RWPE1 (cell line): ENCODE data around the gene CORO7.

ENCODE experiments used
- CTCF ChIA-PET: fragments of 350-600 bp; sonication (Branson Sonifier 250); formaldehyde crosslinking; extraction: SDS; loops from one replicate; lab custom pipeline; 2021; lab: Yijun Ruan, JAX
- POLR2A ChIA-PET: fragments of 400-600 bp; formaldehyde crosslinking; extraction: SDS; loops from one replicate; lab custom pipeline; 2020; ENCODE audit warnings: antibody characterized with exemption; ENCODE audit not compliant: low non-redundant PET; lab: Yijun Ruan, JAX
- DNase-seq: peaks from one replicate; pipeline ENCODE4 v3.0.0; 2012; ENCODE audit warnings: low spot score
- H3K27ac ChIP-seq: fragments of 450-650 bp; 2 replicates; pipeline ENCODE4 v1.5.1; 2017
- TF ChIP-seq, protein P1 (sequence below): fragments of 450-650 bp; conservative IDR thresholded peaks from 2 replicates; pipeline ENCODE4 v1.5.1; 2017; ENCODE audit warnings: low read depth, mild to moderate bottlenecking

CORO7 gene

DNA sequence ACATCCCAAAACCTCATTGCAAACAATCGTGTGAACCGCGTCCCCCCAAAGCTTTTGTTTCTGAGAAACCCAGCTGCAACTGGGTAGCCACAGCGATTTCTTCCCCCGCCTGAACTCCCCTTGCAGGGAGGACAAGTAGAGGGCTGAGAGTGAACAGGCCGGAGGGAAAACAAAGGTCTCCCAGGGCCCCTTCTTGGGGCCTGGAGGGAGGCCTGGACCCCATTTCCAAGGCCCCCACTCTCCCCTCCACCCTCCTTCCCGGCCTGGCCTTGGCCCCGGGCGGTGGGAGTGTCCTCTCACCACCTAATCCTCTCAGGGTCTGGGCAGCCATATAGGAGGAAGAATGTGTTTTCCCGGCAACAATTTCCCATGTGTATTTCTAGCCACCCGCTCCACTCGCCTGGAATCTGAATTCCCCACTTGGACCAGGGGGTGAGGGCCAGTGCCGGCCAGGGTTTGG, 97.9 kb downstream of the CORO7 start:
- ChIA-PET CTCF (interaction anchor here (0.7 kb wide), 1 partner anchor 75 kb away, joined by 3 read pairs; no protein-coding TSS in a partner anchor), POLR2A (no interaction called here)
- H3K27ac ChIP-seq, result peak overlapping the region; percentile 97
- DNase-seq, result no peak
- TF ChIP-seq, protein P1, sequence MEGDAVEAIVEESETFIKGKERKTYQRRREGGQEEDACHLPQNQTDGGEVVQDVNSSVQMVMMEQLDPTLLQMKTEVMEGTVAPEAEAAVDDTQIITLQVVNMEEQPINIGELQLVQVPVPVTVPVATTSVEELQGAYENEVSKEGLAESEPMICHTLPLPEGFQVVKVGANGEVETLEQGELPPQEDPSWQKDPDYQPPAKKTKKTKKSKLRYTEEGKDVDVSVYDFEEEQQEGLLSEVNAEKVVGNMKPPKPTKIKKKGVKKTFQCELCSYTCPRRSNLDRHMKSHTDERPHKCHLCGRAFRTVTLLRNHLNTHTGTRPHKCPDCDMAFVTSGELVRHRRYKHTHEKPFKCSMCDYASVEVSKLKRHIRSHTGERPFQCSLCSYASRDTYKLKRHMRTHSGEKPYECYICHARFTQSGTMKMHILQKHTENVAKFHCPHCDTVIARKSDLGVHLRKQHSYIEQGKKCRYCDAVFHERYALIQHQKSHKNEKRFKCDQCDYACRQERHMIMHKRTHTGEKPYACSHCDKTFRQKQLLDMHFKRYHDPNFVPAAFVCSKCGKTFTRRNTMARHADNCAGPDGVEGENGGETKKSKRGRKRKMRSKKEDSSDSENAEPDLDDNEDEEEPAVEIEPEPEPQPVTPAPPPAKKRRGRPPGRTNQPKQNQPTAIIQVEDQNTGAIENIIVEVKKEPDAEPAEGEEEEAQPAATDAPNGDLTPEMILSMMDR, result no peak

DNA sequence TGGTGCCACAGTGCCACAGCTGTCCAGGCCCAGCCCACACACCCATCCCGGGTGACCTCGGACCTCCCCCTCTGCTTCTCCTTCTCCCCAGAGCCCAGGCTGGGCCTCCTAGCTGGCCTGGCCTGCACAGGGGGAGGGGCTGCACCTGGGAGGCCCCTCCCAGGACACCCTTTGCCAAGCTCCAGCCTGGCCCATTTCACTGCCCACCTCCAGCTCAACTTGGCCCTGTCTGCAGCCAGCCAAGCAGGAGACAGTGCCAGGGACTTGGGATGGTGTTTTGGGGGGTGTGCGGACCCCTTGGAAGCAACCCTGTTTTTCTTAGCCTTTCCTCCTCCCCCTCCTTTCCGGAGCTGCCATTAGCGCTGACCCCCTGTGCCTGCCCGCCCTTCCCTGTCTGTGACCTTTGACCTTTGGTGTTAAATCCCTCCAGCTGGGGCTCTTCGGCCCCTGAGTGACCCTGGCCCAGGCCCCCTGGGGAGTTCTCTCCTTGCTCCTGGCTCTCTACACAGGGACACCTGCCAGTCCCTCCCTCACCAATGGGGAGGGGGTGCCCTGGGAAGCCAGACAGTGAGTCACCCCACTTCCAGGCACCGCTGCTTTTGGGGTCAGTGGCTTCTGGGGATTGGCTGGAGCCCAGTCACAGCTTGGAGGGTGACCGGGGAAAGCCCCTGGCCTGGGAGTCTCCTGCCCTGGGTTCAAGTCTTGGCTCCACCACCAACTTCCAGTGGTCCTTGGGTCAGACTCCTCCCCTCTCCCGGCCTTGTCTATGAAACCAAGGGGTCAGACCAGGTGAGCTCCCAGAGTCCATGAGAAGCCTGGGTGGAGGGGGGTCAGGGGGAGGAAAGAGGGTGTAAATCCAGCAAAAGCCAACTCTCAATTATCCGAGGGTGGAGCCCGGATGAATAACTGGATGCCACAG, 98.6 kb downstream of the CORO7 start:
- TF ChIP-seq, protein P1, result no peak
- no peak for DNase-seq
- POLR2A ChIA-PET, result no interaction called here
- H3K27ac ChIP-seq, result peak overlapping the region; percentile 97
- CTCF ChIA-PET, result interaction anchor here (0.6 to 1.5 kb wide), 5 partner anchors 29 to 231 kb away, joined by 3 to 5 read pairs (median 3); no protein-coding TSS in a partner anchor

DNA sequence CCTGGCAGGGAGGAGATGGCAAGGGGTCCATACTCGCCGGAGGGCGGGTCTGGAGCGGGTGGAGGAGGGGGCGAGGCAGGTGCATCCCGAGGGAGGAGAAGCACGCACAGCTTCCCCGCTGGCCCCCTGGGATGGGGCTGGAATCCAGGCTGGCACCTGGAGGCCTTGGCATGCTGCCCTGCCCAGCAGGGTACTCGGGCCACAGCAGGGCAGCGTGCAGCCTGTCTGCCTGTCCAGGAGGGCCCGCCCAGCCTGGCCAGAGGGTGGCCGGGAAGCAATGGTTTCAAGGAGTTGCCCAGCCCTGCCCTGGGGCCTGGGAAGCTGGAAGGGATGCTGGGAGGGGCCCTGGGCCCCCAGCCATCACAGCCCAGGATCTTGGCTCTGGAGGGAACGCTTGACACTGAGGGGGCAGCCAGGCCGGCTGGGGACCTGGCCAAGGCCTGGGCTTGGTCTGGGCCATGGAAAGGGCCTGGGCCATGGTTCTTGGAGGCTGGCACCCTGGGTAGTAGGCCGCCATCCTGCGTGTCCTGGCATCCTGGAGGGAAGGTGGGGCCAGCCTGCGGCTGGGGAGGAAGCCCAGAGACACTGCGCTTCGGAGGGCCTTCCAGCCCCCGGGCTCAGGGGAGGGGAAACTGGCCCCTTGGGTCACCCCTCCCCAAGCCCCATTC, 99.4 kb downstream of the CORO7 start:
- CTCF ChIA-PET, result interaction anchor here (0.6 to 1.5 kb wide), 7 partner anchors 28 to 232 kb away, joined by 3 to 5 read pairs (median 3); no protein-coding TSS in a partner anchor
- POLR2A ChIA-PET, result no interaction called here
- TF ChIP-seq, protein P1, result no peak
- H3K27ac ChIP-seq, result peak overlapping the region; percentile 97
- DNase-seq, result no peak

DNA sequence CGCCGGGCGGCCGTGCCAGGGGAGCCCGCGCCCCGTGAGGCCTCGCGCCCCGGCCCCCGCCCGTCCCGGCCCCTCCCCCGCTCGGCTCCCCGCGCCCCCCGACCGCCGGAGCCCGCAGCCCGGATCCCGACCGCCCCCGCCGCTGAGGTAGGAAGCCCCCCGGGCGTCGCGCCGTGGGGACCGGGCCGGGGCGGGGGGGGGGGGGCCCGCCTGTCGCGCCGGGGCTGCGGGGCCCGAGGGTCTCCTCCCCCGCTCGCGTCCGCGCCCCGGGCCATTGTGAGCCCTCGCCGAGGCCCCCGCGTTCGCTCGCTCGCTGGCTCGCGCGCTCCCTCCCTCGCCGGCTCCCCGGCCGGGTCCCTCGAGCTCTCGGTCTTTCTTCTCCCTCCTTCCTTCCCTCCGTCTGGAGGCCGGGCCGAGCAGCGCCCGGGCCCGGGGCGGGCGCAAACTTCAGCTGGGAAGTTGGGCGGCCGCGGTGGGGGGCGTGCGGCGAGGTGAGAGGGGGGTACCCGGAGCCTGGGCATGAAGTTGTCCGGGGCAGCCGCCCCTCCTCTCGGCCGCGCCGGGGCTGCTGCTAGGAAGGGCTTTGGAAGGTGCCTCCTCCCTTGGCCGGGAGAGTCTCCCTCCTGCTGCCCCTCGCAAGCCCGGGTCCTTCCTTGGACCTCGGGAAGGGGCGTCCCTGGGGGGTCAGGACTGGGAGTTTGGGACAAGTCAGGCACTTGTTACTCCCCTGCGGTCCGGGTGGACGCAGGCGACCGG, 100.1 kb downstream of the CORO7 start:
- CTCF ChIA-PET, result interaction anchor here (0.7 to 1.5 kb wide), 3 partner anchors 27 to 180 kb away, joined by 3 to 5 read pairs (median 3); no protein-coding TSS in a partner anchor
- TF ChIP-seq, protein P1, result no peak
- DNase-seq, result no peak
- POLR2A ChIA-PET, result no interaction called here
- H3K27ac ChIP-seq, result peak overlapping the region; percentile 97

DNA sequence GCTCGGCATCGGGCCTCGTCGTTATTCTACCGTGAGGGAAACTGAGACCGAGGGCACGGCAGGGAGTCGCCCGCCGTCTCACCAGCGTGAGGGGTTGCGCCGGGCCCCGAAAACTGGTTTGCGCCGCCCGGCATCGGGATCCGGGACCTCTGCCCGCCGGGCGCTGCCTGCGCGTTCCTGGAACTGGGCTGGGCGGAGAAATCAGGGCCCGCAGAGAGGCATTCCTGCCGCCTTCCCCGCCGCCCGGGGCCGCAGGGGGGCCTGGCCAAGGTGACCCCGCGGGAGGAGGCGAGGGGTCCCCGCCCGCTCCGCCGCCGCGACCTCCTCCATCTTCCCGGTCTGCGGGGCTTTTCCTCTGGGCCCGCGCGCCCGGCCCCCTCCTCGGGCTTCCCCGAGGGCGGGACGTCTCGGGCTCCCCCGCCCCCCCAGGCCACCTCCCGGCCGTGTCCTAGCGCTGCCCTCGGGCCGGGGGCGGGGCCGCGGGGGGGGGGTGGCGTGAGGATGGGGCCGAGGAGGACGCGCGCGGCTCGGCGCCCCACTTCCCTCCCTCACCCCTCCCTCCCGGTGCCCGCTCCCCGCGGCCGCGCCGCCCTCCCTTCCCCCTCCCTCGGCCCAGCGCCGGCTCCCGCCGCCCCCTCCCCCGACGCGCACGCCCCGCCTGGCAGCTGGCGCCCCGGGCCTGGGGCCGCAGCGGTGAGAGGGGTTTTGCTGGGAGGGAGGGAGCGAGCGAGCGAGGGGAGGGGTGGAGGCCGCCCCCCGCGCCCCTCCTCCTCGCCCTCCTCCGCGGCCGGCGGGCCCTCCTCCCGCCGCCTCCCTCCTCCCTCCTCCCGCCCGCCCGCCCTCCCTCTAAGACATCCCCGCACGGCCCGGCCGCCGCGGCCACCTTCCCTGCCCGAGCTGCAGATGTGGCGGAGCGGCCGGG, 100.9 kb downstream of the CORO7 start, which contains the start of gene GLIS2:
Gene GLIS2, plus strand, starts transcription at position 882 of the 922 bp plus-strand sequence. CDS start 16,214 bp downstream, outside the sequence.
- DNase-seq, result peak; percentile 81

More for the DNA sequence above, 100.9 kb downstream of the CORO7 start, which contains the start of gene GLIS2:
- ChIA-PET CTCF (no interaction called here), POLR2A (no interaction called here)
- peak within 1 kb of the TSS; percentile 97 for H3K27ac ChIP-seq
- TF ChIP-seq, protein P1, result no peak
